ENCODE results near the gene LRR1. TPM values are rescaled to one million over a fixed set of nuclear protein-coding genes. Genes with fewer than 3 reads are reported as not detected.

LRR1 gene
- total and polyA plus RNA-seq, 9 of the 15 experiments (the other 6 are each of a cell fraction or from before 2014, with no cell fraction given) = 26.5 to 58.1 (median 31.8) TPM

DNA sequence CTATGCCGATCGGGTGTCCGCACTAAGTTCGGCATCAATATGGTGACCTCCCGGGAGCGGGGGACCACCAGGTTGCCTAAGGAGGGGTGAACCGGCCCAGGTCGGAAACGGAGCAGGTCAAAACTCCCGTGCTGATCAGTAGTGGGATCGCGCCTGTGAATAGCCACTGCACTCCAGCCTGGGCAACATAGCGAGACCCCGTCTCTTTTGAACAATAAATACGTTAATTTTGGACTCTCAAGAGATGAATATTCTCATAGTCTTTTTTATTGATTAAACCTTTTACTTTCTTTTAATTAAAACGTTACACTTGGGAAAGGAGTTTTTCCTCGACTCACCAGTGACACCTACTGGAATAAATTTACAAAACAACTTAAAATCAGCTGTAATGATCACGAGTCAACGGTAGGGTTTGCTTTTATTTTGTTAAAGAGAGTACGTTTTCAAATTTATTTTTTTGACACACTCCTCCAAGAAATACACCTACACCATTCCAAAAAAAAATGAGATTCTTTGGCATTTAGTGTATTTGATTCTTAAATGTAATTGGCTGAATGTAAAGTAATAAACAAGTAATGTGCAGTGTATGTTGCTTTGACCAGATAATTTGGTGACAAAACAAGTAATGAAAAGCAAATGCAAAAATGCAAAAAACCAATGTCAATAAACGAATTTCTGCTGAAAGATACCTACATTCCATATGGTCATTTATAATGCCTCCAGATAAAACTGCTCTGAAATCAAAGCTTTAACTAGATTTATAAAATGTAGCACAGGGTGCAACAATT, 11.9 kb upstream of the LRR1 start:
- Histone ChIP-seq H3K4me1 (replicated peaks in 1 of 2; ENCODE audit: control insufficient read depth in 2 of 2, insufficient read depth in 2 of 2, low read length in 2 of 2) (peaks cover 12% of the 10 kb centered on the region in 2 experiments; a peak in 4 of 5 replicates), H3K9ac (ENCODE audit: insufficient read depth in 1 of 2, low read depth in 2 of 2, low read length in 2 of 2) (peak overlapping the region in 1 of 2 experiments; percentile 40; a peak in 1 of 4 replicates), H3K4me3 (peak overlapping the region; percentile 82), H3K79me2 (ENCODE audit: control insufficient read depth, insufficient read depth, low read length) (peaks cover 45% of the 10 kb centered on the region), H3K9me1 (ENCODE audit: control insufficient read depth, insufficient read depth, low read length) (no peaks in the 10 kb centered on the region), H3K9me3 (replicated peaks; ENCODE audit: control insufficient read depth, insufficient read depth, low read depth, low read length) (no peaks in the 10 kb centered on the region), H2AFZ (ENCODE audit: low read depth, low read length) (peak overlapping the region; percentile 84), H3K27me3 (ENCODE audit: control insufficient read depth in 2 of 2, insufficient read depth in 2 of 2, low read length in 2 of 2) (no peaks in the 10 kb centered on the region), H4K20me1 (replicated peaks; ENCODE audit: control insufficient read depth, insufficient read depth, low read length) (peaks cover 25% of the 10 kb centered on the region), H3K36me3 (ENCODE audit: control insufficient read depth, insufficient read depth, low read length) (peaks cover 38% of the 10 kb centered on the region), H3K27ac (ENCODE audit: extremely low read depth, low read depth, low read length) (peak overlapping the region; percentile 92), H3K4me2 (ENCODE audit: insufficient read depth, low read length) (peak overlapping the region; percentile 34)
- FAIRE-seq = peak; percentile 75
- BruUV-seq (replicated peaks) = no TSS peak
- peak; percentile 28 to 69 (median 30) for DNase-seq (ENCODE audit: extremely low read depth in 1 of 4, low spot score in 3 of 4)
- WGBS (ENCODE audit: insufficient coverage, low coverage, missing lambda C conversion rate) = 0% methylated on average over 10 of the region's 21 CpGs
- peak; percentile 4 for ATAC-seq
- intact Hi-C loops (cut with micrococcal nuclease) = loop anchor here (1.0 to 5.0 kb wide), 4 partner anchors 7 to 265 kb away; partner anchors contain the start of genes MGAT2, NEMF and RPL36AL
- ChIA-PET POLR2A (interaction anchor here (1.2 to 3.0 kb wide), 6 partner anchors 8 to 193 kb away, joined by 4 to 14 read pairs (median 7); partner anchors contain the start of genes LRR1, MGAT2 and RPL36AL), CTCF (ENCODE audit: low intra/inter-chr PET ratio) (interaction anchor here (0.5 to 1.4 kb wide), 3 partner anchors 10 to 33 kb away, joined by 3 to 6 read pairs (median 3); partner anchors contain the start of gene RPL36AL)
- in situ Hi-C loops (cut with MboI) = no loop called here
- TF ChIP-seq LEF1 (IDR thresholded peaks at IDR 0.05) (no peak), MEIS2 (IDR thresholded peaks at IDR 0.05; ENCODE audit: partially characterized antibody) (no peak), SP1 (CRISPR knock-in tag; IDR thresholded peaks at IDR 0.05) (peak; percentile 48), ZNF121 (CRISPR knock-in tag; conservative IDR thresholded peaks at IDR 0.05) (peak; percentile 99), ZFX (CRISPR knock-in tag; IDR thresholded peaks at IDR 0.05) (peak; percentile 25; the same call in 1 of the 2 replicates), FOXK2 (conservative IDR thresholded peaks at IDR 0.05 in 1 of 2, IDR thresholded peaks at IDR 0.05 in 1 of 2; ENCODE audit: low read depth in 2 of 2) (no peak; a peak in 1 of 4 replicates), SAFB (IDR thresholded peaks at IDR 0.05; ENCODE audit: borderline replicate concordance, low read depth, low read length) (no peak), POLR2G (IDR thresholded peaks at IDR 0.05; ENCODE audit: low read depth, low read length) (no peak), SMARCE1 (IDR thresholded peaks at IDR 0.05) (0 out of 2 replicates have a peak, but pooled peaks have one; percentile 19), ZEB2 (IDR thresholded peaks at IDR 0.05) (peak; percentile 74; the same call in 1 of the 2 replicates)
- TF ChIP-seq, protein P1, sequence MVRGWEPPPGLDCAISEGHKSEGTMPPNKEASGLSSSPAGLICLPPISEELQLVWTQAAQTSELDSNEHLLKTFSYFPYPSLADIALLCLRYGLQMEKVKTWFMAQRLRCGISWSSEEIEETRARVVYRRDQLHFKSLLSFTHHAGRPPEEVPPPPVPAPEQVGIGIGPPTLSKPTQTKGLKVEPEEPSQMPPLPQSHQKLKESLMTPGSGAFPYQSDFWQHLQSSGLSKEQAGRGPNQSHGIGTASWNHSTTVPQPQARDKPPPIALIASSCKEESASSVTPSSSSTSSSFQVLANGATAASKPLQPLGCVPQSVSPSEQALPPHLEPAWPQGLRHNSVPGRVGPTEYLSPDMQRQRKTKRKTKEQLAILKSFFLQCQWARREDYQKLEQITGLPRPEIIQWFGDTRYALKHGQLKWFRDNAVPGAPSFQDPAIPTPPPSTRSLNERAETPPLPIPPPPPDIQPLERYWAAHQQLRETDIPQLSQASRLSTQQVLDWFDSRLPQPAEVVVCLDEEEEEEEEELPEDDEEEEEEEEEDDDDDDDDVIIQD (CRISPR knock-in tag; IDR thresholded peaks at IDR 0.05) = no peak
- TF ChIP-seq, protein P2, sequence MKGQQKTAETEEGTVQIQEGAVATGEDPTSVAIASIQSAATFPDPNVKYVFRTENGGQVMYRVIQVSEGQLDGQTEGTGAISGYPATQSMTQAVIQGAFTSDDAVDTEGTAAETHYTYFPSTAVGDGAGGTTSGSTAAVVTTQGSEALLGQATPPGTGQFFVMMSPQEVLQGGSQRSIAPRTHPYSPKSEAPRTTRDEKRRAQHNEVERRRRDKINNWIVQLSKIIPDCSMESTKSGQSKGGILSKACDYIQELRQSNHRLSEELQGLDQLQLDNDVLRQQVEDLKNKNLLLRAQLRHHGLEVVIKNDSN (CRISPR knock-in tag; IDR thresholded peaks at IDR 0.05) = no peak
- TF ChIP-seq, protein P3, sequence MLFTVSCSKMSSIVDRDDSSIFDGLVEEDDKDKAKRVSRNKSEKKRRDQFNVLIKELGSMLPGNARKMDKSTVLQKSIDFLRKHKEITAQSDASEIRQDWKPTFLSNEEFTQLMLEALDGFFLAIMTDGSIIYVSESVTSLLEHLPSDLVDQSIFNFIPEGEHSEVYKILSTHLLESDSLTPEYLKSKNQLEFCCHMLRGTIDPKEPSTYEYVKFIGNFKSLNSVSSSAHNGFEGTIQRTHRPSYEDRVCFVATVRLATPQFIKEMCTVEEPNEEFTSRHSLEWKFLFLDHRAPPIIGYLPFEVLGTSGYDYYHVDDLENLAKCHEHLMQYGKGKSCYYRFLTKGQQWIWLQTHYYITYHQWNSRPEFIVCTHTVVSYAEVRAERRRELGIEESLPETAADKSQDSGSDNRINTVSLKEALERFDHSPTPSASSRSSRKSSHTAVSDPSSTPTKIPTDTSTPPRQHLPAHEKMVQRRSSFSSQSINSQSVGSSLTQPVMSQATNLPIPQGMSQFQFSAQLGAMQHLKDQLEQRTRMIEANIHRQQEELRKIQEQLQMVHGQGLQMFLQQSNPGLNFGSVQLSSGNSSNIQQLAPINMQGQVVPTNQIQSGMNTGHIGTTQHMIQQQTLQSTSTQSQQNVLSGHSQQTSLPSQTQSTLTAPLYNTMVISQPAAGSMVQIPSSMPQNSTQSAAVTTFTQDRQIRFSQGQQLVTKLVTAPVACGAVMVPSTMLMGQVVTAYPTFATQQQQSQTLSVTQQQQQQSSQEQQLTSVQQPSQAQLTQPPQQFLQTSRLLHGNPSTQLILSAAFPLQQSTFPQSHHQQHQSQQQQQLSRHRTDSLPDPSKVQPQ (CRISPR knock-in tag; IDR thresholded peaks at IDR 0.05; ENCODE audit: borderline replicate concordance) = no peak
- TF ChIP-seq, protein P4, sequence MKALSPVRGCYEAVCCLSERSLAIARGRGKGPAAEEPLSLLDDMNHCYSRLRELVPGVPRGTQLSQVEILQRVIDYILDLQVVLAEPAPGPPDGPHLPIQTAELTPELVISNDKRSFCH (CRISPR knock-in tag; IDR thresholded peaks at IDR 0.05) = no peak
- TF ChIP-seq, protein P4 (tag; IDR thresholded peaks at IDR 0.05) = peak; percentile 58; the same call in 1 of the 2 replicates

Measured in K562 (cell line).